Chondrocyte (in vitro differentiated cells): Measurements from ENCODE around the gene CUZD1. TPM values are rescaled to one million over a fixed set of nuclear protein-coding genes. Genes with fewer than 3 reads are reported as not detected.

Experiments used
- DNase-seq: peaks from one replicate; pipeline ENCODE4 v3.0.0; 2021; ENCODE audit warnings: mixed read lengths, low spot score
- H3K27ac Mint-ChIP-seq: one replicate; pipeline ENCODE4 v1.8.0; 2021; ENCODE audit warnings: mild to moderate bottlenecking, moderate library complexity, mixed read lengths; ENCODE audit not compliant: unreplicated experiment
- H3K27me3 Mint-ChIP-seq: 2 replicates; pipeline ENCODE4 v1.8.0; 2021; ENCODE audit warnings: low read depth, mixed read lengths
- H3K36me3 Mint-ChIP-seq: 2 replicates; pipeline ENCODE4 v1.8.0; 2021; ENCODE audit warnings: low read depth, mixed read lengths
- H3K4me1 Mint-ChIP-seq: 2 replicates; pipeline ENCODE4 v1.8.0; 2021; ENCODE audit warnings: low read depth, mild to moderate bottlenecking, mixed read lengths
- H3K4me3 Mint-ChIP-seq: one replicate; pipeline ENCODE4 v1.8.0; 2021; ENCODE audit warnings: mild to moderate bottlenecking, moderate library complexity, mixed read lengths; ENCODE audit not compliant: unreplicated experiment
- H3K9me3 Mint-ChIP-seq: 2 replicates; pipeline ENCODE4 v1.8.0; 2021; ENCODE audit warnings: low read depth, mixed read lengths
- CTCF ChIP-seq: fragments of 200-600 bp; sonication (generic); IDR thresholded peaks from 2 replicates; pipeline ENCODE4 v1.5.0; 2021; ENCODE audit warnings: antibody characterized with exemption, mild to moderate bottlenecking, moderate library complexity
- total RNA-seq: library from RNA; stranded (reverse); gene quantifications from 3 replicates; pipeline ENCODE4 v1.2.1, GENCODE V29; 2021

CUZD1 gene
- total RNA-seq, 1 donor from 2014 or later, result not detected

DNA sequence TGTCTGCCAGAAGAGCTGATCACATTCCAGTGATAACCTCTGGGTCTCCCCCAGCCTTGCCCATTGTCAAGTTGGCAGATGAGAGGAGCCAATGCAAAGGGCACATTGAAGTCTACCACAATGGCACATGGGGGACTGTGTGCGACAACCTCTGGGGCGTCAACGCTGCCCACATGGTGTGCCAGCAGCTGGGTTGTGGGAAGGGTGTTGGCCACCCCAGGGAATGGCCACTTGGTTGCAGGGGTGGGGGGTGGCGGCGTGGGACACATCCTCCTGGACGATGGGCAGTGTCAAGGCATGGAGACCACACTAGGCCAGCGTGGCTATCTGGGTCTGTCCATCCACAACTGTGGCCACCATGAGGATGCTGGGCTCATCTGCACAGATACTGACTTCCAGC lies 43.4 kb downstream of the CUZD1 start:
- peak; percentile 77 for DNase-seq
- Mint-ChIP-seq H3K27me3 (peaks cover 4% of the 10 kb centered on the region), H3K27ac (no peak overlapping the region), H3K9me3 (no peaks in the 10 kb centered on the region), H3K4me3 (no peak overlapping the region), H3K4me1 (no peaks in the 10 kb centered on the region), H3K36me3 (no peaks in the 10 kb centered on the region)
- no peak for TF ChIP-seq CTCF

DNA sequence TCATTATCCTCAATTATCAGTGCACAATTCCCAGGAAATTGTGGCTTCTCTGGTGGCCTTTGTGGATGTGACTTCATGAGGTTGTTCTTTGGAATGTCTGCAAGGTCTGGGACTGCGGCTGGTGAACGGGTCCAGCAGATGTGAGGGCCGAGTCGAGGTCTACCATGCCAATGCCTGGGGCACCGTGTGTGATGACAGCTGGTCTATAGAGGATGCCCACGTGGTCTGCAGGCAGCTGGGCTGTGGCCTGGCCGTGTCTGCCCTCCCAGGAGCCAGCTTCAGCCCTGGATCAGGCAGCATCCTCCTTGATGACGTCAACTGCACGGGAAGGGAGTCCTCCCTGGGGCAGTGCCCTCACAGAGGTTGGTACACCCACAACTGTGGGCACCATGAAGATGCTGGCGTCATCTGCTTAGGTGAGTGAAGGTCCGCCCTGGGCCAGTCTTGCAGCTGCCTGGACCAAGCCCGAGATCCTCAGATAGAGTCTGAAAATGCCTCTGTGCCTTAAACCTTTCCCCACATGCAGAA lies 46.9 kb downstream of the CUZD1 start:
- DNase-seq, result peak; percentile 68
- Mint-ChIP-seq H3K27ac (no peak overlapping the region), H3K27me3 (peaks cover 7% of the 10 kb centered on the region), H3K4me3 (no peak overlapping the region), H3K36me3 (no peaks in the 10 kb centered on the region), H3K9me3 (no peaks in the 10 kb centered on the region), H3K4me1 (no peaks in the 10 kb centered on the region)
- no peak for TF ChIP-seq CTCF

GRCh38 chr10:122796796-122797195 lies 48.9 kb downstream of the CUZD1 start:
- TF ChIP-seq CTCF, result no peak
- Mint-ChIP-seq H3K4me1 (no peaks in the 10 kb centered on the region), H3K27ac (no peak overlapping the region), H3K27me3 (peaks cover 11% of the 10 kb centered on the region), H3K4me3 (no peak overlapping the region), H3K9me3 (no peaks in the 10 kb centered on the region), H3K36me3 (no peaks in the 10 kb centered on the region)
- DNase-seq, result no peak

- Mint-ChIP-seq H3K36me3 (no peaks in the 10 kb centered on the region), H3K27ac (no peak overlapping the region), H3K27me3 (peaks cover 9% of the 10 kb centered on the region), H3K4me1 (no peaks in the 10 kb centered on the region), H3K4me3 (no peak overlapping the region), H3K9me3 (no peaks in the 10 kb centered on the region)
- TF ChIP-seq CTCF, result no peak
- DNase-seq, result no peak
Measured at GRCh38 chr10:122795924-122796323, 49.7 kb downstream of the CUZD1 start.

GRCh38 chr10:122786269-122786668 lies 59.4 kb downstream of the CUZD1 start:
- Mint-ChIP-seq H3K4me3 (no peak overlapping the region), H3K27me3 (peaks cover 3% of the 10 kb centered on the region), H3K27ac (no peak overlapping the region), H3K9me3 (peaks cover 5% of the 10 kb centered on the region), H3K36me3 (no peaks in the 10 kb centered on the region), H3K4me1 (no peaks in the 10 kb centered on the region)
- DNase-seq, result no peak
- TF ChIP-seq CTCF, result no peak
